Suppressor macrophage treated with lipopolysaccharide for 4 hours (primary cell): ENCODE results near the gene ACSM6.

Experiments used
- DNase-seq: peaks from one replicate; pipeline ENCODE4 v3.0.0-alpha.2; 2020

ACSM6 gene

GRCh38 chr10:95247200-95247880 is 53.3 kb downstream of the ACSM6 start:
- DNase-seq, result no peak

GRCh38 chr10:95247881-95248583 is 54.0 kb downstream of the ACSM6 start:
- no peak for DNase-seq

GRCh38 chr10:95248989-95249388 is 55.0 kb downstream of the ACSM6 start:
- no peak for DNase-seq

GRCh38 chr10:95249467-95249866 is 55.4 kb downstream of the ACSM6 start:
- DNase-seq, result no peak

- no peak for DNase-seq
These were observed 56.8 kb downstream of the ACSM6 start for GRCh38 chr10:95250856-95251255.

- no peak for DNase-seq
These were observed 59.0 kb downstream of the ACSM6 start for GRCh38 chr10:95253007-95253406.

- no peak for DNase-seq
These were observed 59.6 kb downstream of the ACSM6 start for GRCh38 chr10:95253686-95254085.

- no peak for DNase-seq
These were observed 60.6 kb downstream of the ACSM6 start for GRCh38 chr10:95254629-95255028.

- no peak for DNase-seq
These were observed 62.2 kb downstream of the ACSM6 start for GRCh38 chr10:95256268-95256667.

GRCh38 chr10:95257849-95258248 is 63.8 kb downstream of the ACSM6 start:
- DNase-seq, result no peak

GRCh38 chr10:95260397-95260881 is 66.4 kb downstream of the ACSM6 start:
- peak; percentile 43 for DNase-seq

- no peak for DNase-seq
These were observed 67.0 kb downstream of the ACSM6 start for GRCh38 chr10:95260909-95261552.

GRCh38 chr10:95261926-95262325 is 67.9 kb downstream of the ACSM6 start:
- no peak for DNase-seq

- DNase-seq, result no peak
These were observed 68.9 kb downstream of the ACSM6 start for GRCh38 chr10:95262763-95263518.

- DNase-seq, result no peak
These were observed 69.8 kb downstream of the ACSM6 start for GRCh38 chr10:95263864-95264226.

GRCh38 chr10:95264227-95265051 is 70.4 kb downstream of the ACSM6 start:
- no peak for DNase-seq

- no peak for DNase-seq
These were observed 71.5 kb downstream of the ACSM6 start for GRCh38 chr10:95265572-95265971.

GRCh38 chr10:95266674-95267095 is 72.6 kb downstream of the ACSM6 start:
- DNase-seq, result peak; percentile 71

- no peak for DNase-seq
These were observed 73.2 kb downstream of the ACSM6 start for GRCh38 chr10:95267251-95267650.

GRCh38 chr10:95268438-95268837 is 74.4 kb downstream of the ACSM6 start:
- DNase-seq, result no peak

- no peak for DNase-seq
These were observed 79.6 kb downstream of the ACSM6 start for GRCh38 chr10:95273393-95274312.
